VCaP (cell line): ENCODE measurements around the gene NFE2L2.

Source experiments
- H3K27ac ChIP-seq: fragments of 450-650 bp; 2 replicates; pipeline ENCODE4 v1.5.1; 2017
- TF ChIP-seq, protein P1 (sequence below): fragments of 450-650 bp; conservative IDR thresholded peaks from 2 replicates; pipeline ENCODE4 v1.5.1; 2017; ENCODE audit warnings: mild to moderate bottlenecking, moderate library complexity

Gene NFE2L2

DNA sequence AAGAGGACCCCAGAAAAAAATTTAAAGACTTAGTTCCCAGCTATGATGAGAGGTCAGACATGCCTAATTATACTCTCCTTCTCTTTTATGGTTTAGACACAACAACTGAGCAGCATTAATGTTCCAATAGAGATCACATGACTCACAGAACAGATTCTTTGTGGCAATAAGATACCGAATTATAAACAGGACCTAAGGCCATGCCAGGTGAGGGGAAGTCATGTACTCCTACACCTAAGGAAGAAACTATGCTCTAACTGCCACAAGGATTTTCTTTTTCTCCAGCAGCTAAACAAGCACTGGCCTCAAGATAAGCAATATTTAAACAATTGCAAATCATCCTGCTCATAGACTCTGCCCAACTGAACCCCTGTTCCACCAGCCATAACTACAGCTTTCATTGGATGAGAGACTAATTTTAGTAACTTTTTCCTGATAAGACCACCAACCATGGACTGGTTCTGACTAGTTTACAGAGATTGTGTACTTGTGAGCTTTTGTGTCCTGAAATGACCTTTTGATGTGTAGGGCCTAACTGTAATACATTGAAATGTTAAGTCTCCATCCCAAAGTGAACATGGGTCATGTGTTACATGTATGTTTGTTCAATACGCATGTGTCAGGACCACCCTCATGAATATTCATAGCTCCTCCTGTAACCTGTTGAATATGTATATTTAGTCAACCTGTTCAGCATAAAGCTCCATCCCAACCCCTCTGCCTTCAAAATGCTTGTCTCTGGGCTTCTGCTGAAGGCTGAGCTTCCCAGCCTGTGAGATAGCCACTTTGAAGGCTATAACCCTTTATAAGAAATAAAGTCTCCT is 21.6 kb upstream of the NFE2L2 start:
- no peak overlapping the region for H3K27ac ChIP-seq
- TF ChIP-seq, protein P1, sequence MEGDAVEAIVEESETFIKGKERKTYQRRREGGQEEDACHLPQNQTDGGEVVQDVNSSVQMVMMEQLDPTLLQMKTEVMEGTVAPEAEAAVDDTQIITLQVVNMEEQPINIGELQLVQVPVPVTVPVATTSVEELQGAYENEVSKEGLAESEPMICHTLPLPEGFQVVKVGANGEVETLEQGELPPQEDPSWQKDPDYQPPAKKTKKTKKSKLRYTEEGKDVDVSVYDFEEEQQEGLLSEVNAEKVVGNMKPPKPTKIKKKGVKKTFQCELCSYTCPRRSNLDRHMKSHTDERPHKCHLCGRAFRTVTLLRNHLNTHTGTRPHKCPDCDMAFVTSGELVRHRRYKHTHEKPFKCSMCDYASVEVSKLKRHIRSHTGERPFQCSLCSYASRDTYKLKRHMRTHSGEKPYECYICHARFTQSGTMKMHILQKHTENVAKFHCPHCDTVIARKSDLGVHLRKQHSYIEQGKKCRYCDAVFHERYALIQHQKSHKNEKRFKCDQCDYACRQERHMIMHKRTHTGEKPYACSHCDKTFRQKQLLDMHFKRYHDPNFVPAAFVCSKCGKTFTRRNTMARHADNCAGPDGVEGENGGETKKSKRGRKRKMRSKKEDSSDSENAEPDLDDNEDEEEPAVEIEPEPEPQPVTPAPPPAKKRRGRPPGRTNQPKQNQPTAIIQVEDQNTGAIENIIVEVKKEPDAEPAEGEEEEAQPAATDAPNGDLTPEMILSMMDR: no peak

DNA sequence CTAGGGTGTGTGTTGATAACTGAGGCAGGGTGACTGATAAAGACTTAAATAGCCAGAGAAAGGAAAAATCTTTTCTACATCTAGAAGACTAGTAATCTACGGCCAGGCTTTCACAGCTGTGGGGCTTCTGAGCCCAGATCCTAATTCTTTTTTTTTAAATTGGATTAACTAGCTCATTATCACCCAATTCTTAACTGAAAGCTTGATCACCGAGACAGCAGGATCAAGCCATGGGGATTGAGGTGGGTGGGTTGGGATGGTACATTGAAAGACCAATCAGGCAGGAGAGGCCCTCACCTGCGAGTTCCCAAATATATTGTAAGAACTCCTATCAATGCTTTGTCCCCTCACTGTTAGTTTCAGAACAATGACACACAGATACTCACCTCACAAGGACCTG is 20.0 kb upstream of the NFE2L2 start:
- TF ChIP-seq, protein P1: no peak
- no peak overlapping the region for H3K27ac ChIP-seq

DNA sequence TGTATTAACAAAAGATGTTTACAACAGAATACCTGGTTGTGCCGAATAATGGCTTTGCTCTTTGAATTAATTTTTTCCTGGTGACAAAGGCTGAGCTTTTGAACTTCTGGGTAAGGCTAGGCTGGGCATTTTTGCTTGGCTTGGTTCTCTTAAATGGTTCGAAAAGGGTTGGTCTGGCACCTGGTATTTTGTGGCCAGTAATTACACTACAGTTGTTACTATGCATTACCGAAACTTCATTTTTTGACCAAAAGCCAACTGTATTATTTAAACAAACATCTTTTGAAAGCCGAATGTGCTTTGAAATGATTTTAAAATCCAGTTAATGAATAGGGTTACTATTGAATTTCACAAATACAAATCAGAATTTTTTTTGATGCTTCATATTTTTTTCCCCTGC is 19.4 kb upstream of the NFE2L2 start:
- TF ChIP-seq, protein P1: no peak
- no peak overlapping the region for H3K27ac ChIP-seq

DNA sequence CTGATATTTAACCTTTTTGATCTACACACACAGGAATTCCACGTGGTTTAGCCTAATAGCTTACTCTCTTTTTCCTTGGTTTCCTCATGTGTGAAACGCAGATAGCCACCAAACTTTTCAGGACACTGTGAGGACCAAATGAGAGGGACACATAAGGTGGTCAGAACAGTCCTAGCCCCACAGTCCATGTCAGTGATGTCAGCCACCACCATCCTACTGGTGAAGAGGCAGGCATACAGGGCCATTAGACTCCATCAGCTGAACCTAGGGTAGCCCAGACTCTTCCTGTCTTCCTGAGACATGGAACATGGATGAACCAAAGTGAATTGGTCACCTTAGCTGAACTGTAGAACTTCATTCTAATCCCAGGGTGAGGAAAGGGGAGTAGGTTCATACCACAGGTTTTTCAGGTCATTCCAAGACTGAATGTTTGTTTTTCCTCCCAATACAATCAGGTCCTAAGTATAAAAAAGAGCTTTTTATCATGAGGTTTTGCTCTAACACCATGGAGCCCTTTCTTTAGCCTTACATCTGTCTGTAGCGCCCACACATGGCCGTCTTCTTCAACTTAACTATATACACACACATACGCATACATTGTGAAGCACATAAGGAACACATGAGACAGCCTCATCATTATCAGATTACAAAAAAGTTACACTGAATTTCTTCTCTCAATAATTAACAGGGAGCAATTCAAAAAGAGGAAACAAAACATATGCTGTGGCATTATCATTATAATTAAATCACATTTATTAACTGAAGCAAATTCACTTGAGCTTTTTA is 18.5 kb upstream of the NFE2L2 start:
- no peak overlapping the region for H3K27ac ChIP-seq
- TF ChIP-seq, protein P1: no peak

DNA sequence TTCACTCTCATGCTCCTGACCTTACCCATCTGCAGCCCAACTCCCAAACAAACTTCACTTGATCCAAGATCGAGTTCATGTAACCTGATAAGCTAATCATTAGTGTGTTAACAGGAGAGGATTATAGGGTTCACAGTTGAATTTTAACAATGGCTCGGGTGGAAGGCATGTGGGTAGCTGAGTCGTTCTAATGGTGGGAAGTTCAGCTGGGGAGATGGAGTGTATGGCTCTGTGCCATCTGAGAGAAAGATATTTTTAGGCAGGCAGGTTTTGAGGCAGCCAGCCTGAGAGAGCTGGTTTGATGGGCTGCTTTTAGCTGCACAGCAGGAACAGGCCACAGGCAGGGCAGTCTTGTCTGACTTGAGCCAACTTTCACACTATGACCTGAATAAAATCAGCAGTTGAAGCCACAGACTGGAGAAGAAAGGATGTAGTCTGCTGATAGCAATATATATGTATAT is 17.7 kb upstream of the NFE2L2 start:
- TF ChIP-seq, protein P1: no peak

DNA sequence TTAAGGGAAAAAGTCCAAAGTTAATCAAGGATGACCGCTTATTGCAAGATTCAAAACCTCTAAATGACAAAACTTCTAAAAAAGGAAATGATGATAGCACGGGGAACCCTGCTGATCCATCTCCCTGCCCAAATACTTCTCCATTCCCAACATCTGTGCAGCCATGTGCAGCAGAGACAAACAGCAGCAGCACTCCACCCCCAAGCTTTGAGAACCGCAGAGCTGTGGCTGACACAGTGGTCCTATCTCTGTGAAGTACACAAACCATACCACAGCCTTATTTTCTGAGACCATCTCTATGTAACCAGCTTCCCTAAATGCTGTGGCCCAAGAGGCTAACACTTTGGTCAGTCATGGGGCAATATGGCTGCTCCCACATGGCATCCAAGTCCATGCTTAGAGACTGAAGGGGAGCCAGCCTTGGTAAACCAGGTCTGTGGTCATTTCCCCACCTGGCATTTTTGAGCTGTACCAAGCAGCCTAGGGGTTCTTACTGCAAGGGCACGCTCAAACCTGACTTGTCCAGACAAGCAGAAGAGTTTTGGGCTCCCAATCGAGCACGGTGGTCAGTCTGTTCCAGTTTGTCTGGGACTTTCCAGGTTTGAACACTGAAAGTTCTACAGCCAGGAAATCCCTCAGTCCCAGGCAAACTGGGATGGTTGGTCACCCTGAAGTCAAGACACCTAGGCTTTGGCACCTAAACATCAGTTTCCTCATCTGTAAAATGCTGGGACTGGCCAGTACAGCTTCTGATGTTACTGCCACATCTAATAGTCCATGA is 17.1 kb upstream of the NFE2L2 start:
- TF ChIP-seq, protein P1: no peak
- H3K27ac ChIP-seq: no peak overlapping the region

More for the DNA sequence above, 17.7 kb upstream of the NFE2L2 start:
- no peak overlapping the region for H3K27ac ChIP-seq

DNA sequence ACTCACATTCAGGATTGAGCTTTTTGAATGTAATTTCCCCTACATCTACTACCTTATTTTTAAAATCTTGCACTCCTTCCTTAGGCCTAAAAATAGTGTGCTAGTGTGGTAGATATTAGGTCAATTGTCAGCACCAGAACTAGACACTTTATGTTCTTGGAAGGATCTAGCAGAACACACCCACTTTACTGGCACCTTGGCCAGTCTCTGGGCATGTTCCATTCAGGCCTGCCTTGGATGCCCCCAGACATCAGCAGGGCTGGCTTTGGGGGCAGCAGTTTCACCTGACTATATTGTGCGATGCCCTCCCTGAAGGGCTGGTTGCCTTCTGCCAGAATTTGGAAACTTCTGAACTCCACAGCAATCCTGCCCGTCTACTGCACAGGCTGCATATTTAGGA is 15.3 kb upstream of the NFE2L2 start:
- H3K27ac ChIP-seq: no peak overlapping the region
- TF ChIP-seq, protein P1: no peak
